Activated CD4-positive, alpha-beta T cell treated with anti-CD3 and anti-CD28 coated beads, Interleukin-10, Interleukin-2, amounts not matched to agents 100 ng/mL and 50 ng/mL, durations not matched to agents 16 hours and 8 hours (primary cell): ENCODE measurements around the gene YEATS2.
"Not testable (repeated sequence)": the region's sequence is repeated elsewhere in the genome, so short reads cannot be mapped to it uniquely, and the experiment has no call there.

Experiments used
- DNase-seq: peaks from one replicate; pipeline ENCODE4 v3.0.0-alpha.2; 2020

The YEATS2 gene

DNA sequence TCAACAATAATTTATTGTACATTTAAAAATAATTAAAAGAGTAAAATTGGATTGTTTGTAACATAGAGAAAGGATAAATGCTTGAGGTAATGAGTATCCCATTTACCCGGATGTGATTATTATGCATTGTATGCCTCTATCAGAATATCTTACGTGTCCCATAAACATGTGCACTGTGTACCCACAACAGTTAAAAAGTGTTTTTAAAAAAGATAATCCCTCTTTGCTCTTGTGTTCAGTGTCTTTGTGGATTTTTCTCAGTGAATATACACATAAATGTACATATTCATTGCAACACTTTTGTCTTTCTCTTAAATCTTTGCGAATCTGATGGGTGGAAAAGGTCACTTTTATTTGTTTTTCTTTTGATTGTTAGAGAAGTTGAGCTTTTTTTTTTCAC, 20.4 kb downstream of the YEATS2 start:
- no peak for DNase-seq

DNA sequence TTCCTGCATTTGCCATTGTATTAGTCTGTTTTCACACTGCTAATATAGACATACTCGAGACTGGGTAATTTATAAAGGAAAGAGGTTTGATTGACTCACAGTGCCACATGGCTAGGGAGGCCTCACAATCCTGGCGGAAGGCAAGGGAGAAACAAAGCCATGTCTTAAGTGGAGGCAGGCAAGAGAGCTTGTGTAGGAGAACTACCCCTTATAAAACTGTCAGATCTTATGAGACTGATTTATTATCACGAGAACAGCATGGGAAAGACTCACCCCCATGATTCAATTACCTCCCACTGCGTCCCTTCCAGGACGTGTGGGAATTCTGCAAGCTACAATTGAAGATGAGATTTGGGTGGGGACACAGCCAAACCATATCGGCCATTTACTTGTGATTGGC, 27.8 kb downstream of the YEATS2 start:
- no peak for DNase-seq

DNA sequence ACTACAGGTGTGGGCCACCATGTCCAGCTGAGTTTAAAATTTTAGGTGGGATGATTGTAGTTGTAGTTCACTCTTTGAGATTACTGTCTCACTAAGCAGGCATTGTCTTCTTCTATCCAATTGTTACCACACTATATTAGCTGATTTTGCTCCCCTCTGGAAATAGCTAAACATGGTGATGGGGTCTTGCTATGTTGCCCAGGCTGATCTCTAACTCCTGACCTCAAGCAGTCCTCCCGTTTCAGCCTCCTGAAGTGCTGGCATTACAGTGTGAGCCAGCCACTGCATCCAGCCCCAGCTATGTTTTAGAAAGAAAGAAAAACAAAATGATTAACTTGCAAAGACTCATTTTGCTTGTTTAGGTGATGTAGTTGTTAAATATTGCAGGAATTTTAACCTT, 30.6 kb downstream of the YEATS2 start:
- no peak for DNase-seq

DNA sequence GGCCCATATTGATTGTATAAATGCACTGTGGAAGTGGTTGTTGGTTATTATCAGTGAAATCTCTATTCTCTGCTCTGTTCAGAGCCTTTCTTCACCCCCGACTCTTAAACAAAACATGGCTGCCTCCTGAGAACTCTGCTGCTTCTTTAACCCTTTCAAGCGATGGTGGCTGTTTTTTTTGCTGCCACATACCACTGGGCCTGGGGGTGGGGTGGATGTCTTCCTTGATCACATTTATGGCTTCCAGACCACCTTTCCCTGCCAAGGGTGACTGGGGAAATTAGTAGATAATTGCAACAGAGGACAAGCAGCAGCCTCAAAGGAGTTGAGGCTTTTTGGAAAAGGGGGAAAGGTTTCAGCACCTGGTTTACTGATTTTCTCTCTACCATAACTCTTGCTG, 32.8 kb downstream of the YEATS2 start:
- no peak for DNase-seq

DNA sequence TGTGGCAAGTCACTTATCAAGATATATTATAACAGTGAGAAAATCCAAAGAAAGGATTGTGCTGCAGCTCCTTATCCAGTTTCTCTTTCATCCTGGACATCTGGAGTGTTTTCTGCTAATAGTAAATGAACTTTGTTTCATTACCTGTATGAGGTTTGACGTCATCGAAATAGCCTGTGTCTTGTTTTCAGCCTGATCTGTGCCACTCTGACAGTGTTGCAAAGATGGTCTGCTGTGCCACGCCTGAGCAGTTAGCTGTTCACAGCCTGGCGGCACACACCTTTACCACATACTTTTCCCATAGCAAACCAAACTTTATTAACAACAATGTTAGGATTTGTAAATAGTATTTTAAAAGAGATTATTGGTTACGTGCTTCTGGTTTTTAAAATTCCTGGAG, 34.0 kb downstream of the YEATS2 start:
- no peak for DNase-seq

DNA sequence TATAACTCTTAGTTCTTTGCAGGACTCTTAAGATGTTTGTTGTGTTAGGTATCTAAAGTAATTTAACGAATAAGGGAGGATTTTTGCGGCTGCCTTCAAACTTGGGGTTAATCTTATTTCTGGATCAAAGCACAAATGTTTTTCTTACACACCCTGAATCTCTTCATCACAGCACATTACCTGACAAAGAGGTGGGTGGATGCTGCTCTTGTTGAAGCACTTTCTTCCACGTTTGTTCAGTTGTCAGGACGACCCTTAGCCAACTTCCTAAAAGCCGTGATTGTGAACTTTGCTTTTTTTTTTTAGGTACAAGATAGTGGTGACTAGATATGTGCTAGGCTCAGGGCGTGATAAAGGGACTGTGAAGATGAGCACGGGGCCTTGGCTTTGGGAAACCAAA, 36.0 kb downstream of the YEATS2 start:
- no peak for DNase-seq

DNA sequence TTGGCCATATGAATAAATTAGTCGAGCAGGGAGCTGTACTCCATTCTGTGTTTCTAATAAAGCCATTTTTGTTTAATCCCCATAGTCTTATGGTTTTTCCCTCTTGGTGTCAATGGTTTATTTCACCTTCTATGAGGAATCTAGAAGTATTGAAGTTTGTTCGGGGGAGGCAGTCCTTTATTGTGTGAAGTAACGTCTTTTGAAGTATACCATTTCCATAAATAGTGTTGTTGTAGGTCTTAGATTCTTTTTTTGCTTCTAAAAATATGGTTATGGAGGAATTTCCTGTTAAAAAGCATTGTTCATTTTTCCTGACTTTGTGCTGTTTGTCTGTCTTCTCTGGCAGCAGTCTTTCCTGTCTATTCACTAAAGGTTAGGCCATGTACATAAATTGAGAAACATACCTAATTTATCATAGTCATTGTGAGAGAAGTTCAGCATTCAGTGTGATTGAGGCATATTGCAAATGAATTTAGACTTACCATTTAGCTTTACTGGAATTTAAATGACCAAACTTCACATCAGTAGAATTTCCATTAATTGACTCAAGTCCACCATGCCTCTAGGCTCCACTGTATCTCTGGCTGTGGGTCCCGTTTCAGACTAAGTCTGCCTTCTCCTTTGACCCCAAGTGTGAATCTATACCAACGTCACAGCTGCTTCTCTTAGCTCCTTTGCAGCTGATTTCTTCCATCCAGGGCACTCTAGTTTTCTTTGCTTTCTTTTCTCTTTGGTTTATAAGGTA, 37.3 kb downstream of the YEATS2 start:
- DNase-seq: no peak

DNA sequence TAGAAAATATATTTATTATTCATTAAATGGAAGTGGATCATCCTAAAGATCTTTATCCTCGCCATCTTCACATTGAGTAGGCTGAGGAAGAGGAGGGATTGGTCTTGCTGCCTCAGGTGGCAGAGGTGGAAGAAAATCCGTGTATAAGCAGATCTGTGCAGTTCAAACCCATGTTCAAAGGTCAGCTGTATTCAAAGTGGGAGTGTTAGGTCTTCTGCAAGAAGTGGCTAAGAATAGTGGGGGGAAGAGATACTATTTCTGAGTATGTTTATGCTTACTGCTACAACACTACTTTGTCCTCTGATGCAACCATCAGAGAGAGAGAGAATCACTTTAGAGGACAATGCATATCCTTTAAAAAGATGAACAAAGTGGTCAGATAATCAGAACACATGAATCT, 39.5 kb downstream of the YEATS2 start:
- DNase-seq: no peak

DNA sequence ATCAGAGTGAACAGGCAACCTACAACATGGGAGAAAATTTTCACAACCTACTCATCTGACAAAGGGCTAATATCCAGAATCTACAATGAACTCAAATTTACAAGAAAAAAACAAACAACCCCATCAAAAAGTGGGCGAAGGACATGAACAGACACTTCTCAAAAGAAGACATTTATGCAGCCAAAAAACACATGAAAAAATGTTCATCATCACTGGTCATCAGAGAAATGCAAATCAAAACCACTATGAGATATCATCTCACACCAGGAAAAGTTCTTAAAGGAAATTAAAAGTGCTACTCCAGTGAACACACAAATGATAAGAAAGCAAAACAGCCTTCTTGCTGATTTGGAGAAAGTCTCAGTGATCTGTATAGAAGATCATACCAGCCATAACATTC, 42.6 kb downstream of the YEATS2 start:
- DNase-seq: not testable (repeated sequence)

DNA sequence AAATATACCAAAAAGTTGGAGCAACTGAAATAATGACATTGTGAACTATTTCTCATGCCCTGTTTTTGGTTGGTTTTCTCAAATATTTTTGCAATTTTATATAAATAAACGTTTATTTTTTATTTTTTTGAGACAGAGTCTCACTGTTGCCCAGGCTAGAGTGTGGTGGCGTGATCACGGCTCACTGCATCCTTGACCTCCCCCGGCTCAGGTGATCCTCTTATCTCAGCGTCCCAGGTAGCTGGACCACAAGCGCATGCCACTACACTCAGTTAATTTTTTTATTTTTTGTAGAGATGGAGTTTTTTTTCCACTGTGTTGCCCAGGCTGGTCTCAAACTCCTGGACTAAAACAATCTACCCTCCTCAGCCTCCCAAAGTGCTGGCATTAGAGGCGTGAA, 45.6 kb downstream of the YEATS2 start:
- no peak for DNase-seq

DNA sequence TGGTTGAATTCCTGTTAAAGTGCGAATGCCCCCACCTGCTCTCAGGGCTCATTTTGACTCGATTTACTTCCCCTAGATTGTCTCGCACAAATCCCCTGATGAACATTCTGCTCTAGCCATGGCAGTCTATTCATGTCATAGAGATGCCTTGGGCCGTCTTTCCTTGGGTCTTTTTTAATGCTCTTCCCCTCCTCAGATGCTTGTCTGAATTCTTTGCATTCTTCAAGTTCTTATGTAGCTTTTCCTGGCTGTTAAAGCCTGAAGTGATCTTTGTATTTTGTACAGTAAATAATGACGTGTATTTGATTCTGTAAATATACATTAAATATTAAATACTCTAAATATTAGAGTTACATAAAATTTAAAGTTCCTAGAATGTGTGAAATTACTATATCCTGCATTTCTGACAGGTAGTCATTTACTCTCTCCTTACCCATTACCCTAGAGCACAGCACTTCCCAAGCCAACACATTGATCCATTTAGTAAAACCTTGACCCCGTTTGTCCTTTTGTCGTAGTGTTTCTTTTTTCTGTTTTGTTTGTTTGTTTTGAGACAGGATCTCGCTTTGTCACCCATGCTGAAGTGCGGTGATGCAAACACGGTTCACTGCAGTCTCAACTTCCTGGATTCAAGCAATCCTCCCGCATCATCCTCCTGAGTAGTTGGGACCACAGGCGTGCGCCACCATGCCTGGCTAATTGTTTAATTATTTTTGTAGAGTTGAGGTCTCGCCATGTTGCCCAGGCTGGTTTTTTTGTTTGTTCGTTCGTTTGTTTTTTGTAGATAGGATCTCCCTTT, 47.9 kb downstream of the YEATS2 start:
- no peak for DNase-seq

DNA sequence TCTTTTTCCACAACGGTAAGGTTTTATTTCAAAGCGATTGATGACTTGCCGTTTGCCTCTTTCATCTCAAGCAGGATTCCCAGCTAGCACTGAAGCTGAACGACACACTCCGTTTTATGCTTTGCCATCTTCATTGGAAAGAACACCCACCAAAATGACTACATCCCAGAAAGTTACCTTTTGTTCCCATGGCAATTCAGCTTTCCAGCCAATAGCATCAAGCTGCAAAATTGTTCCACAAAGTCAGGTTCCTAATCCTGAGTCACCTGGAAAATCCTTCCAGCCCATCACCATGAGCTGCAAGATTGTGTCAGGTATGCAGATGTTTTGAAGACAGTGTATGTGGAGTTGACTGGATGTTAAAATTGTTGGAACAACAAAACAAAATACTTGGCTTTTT, 56.5 kb downstream of the YEATS2 start:
- no peak for DNase-seq

DNA sequence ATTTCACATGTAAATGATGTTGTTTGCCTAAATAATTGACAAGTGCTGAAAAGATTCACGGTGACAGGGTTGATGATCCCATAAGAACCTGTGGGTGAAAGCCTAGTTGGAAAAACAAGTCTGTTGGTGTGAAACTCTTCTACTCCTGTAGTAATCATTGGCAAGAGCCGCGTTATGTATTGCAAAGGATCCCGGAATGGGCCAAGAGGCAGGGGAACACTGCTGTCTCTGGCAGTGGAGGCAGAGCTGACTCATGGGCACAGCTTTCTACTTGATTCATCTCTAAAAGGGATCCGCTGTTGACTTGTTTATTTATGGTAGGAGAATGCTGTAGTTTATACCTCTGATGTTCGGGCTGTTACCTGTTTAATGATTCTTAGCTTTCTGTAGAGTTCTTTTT, 64.7 kb downstream of the YEATS2 start:
- no peak for DNase-seq

DNA sequence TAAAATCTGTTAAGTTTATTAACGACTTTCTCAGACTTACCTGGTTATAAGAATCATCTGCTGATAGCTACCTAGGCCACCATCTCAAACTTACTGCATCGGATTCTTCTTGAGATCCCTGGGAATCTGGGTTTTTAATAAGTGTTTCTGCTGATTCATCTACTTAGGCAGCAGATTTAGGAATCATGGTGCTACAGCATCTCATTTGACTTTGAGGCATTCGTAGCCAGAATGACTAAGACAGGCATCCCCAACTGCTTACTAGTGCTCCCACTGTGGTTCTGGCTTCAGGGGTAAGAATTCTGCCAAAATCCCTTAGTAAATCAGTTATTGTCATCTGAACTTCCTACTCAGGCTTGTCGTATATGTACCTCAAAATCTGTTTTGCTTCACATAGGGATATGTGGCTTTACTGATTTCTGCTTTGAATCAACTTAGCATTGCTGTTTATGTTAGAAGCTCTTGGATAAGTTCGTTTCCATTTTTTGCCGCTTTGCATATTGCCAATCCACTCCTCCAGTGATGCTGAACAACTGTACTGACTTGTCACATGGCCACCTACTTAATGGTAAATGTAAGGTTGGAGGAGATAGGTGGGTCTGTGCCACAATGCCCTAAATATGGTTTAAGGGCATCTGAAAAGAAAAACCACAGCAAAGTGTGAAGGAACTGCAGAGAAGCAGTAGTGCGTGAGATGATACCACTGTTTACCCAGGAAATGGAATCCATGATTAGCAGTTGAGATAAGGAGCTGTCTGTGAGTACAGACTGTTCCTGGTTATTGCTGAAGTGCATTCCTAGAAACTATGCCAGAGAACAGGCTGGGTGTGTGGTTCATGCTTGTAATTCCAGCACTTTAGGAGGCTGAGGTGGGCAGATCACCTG, 67.5 kb downstream of the YEATS2 start:
- no peak for DNase-seq

DNA sequence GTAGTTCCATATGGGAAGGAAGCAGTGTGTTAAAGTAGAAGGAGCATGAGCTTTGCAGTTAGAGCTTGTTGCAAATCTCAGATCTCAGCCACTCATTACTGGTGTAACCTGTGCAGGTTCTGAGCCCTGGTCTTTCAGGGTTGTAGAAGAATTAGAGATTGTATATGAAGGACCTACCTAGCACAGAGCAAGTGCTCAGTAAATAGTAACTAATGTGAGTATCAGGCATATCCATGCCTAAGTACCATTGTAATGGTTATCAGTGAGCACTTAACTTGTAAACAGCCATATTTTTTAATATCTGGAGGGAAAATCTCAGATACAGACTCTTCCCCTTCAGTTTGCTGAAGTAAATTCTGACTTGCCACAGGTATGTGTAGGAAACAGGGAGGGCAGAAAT, 68.5 kb downstream of the YEATS2 start:
- no peak for DNase-seq

DNA sequence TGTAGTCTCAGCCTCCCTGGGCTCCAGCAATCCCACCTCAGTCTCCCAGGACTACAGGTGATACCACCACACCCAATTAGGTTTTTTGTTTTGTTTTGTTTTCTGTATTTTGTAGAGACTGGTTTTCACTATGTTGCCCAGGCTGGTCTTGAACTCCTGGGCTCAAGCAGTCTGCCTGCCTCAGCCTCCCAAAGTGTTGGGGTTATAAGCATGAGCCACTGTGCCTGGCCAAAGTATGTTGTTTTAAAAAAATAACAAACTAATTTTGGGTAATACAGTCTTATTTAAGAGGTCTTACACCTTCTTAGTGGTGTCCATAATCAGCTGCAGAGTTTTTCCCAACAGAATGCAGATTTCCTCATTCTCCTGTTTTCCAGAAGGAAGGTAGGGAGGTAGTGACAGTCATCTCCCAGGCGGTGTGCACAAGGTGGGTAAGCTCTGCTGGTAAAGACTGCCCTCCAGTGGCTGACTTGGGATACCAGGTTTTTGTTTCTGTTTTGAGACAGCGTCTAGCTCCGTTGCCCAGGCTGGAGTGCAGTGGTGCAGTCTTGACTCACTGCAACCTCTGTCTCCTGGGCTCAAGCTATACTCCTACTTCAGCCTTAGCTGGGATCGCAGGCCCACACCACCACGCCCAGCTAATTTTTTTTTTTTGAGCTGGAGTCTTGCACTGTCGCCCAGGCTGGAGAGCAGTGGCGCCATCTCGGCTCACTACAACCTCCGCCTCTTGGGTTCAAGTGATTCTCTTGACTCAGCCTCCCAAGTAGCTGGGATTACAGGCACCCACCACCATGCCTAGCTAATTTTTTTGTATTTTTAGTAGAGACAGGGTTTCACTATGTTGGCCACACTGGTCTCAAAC, 69.4 kb downstream of the YEATS2 start:
- peak; percentile 76 for DNase-seq

DNA sequence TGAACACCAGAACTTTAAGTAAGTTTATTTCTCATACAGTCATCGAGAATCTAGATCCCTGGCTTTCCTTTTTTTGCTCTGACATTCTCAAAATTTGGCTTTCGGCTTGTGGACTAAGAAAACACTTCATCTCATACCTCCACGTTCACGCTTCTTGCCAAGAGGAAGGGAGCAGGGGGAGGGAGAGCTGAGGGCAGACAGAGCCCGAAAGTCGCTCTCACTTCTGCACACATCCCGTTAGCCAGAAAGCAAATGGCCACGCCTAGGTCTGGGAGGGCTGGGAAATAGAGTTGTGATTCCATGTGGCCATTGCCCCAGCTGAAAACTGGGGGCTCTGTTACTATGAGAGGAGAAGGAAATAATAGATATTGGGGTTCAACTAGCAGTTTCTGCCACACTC, 70.5 kb downstream of the YEATS2 start:
- DNase-seq: no peak

DNA sequence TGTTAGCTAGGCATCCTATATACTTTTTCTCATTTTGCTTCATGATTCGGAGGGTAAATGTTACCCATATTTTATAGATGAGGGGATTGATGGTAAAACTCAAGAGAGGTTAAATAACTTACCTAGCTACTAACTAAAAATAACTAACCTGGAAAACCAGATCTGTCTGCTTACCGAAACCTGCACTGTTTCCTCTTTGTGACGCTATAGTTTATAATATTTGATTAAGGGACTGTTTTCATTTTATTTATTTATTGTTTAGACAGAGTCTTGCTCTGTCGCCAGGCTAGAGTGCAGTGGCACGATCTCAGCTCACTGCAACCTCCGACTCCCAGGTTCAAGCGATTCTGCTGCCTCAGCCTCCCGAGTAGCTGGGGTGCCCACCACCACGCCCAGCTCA, 71.9 kb downstream of the YEATS2 start:
- DNase-seq: no peak

DNA sequence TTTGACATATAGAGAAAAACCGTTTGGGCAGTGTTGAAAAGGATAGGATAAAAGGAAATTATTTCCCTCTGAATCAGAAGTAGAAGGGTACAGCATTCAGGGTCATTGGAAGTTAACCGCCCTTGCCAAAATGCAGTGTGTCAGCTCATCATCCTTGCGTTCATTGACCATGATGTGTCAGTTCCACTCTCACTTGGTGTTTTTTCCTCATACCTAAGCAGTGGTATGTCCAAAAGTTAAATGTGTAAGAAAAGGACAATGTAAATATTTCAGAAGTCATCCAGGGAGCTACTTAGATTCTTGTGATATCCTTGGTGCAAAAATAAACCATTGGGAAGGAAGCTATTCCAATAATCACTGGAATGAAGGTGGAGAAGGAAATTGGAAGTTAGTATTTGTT, 77.0 kb downstream of the YEATS2 start:
- DNase-seq: no peak

DNA sequence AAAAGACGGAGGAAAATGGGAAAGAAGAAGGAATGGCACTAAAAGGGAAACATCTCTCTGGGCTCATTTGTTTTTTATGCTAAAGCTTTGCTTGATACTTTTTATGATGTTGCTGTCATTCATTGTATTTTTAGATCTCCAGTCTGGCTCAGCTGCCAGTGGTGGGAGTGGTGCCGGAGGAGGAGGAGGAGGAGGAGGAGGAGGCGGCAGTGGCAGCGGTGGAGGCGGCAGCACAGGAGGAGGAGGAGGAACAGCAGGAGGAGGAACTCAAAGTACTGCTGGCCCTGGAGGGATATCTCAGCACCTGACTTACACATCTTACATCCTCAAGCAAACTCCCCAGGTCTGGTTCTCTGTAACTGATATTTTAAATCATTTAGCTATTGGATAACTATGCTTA, 78.2 kb downstream of the YEATS2 start:
- no peak for DNase-seq

DNA sequence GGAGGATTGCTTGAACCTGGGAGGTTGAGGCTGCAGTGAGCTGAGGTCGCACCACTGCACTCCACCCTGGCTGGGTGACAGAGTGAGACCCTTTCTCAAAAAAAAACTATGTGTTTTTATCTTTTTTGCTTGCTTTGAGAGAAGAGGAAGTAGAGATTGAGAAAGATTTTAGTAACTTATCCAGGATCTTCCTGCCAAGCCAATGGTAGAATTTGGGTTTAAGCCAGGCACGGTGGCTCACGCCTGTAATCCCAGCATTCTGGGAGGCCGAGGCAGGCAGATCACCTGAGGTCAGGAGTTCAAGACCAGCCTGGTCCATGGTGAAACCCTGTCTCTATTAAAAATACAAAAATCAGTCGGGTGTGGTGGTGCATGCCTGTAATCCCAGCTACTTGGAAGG, 78.9 kb downstream of the YEATS2 start:
- DNase-seq: not testable (repeated sequence)

DNA sequence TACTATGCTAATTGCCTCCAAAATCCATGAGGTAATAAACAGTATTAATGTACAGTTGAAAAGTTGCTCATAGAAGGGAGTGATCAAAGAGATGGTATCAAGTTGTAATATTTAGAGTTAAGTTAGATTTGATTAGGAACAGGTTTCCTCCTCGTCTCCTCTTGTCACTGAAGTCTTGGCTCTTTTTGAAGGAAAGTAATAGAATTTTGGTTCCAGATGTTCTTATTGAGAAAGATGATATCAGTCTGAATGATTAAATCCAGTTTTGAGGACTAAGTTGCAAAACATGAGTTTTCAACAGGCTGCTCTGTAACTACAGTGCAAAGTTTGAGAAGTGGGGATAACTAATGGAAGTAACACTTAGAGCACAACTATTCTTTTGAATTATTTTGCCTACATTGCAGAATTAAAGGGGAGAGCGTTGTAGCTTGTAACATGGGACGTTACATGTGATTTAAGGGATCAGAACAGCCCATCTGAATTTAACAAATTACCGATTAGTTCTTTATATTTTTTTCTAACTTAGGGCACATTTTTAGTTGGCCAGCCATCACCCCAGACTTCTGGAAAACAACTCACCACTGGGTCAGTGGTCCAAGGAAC, 79.5 kb downstream of the YEATS2 start:
- no peak for DNase-seq
